T-cell (primary cell): Measurements from ENCODE around the gene C1QTNF8. TPM values are rescaled to one million over a fixed set of nuclear protein-coding genes. Genes with fewer than 3 reads are reported as not detected.

Source experiments
- ATAC-seq, 4 experiments: fragments of 200-7000 bp in 3 of 4; fragments of 150-1000 bp in 1 of 4; cut with Tn5 transposase; replicated peaks in 1 of 4; 1 replicate in 3 of 4; 2 replicates in 1 of 4; pipeline ENCODE4 v1.10.0; 2021; ENCODE audit warnings: moderate library complexity in 3 of 4, mild to moderate bottlenecking in 2 of 4, moderate number of reproducible peaks in 1 of 4
- CTCF ChIA-PET, 2 donors: fragments of 300-600 bp; sonication (Branson Sonifier 250); formaldehyde crosslinking; loops; one replicate each; lab custom pipeline; 2022; ENCODE audit warnings: antibody characterized with exemption in 2 of 2; lab: Charles Lee
- POLR2A ChIA-PET, 2 donors: fragments of 300-600 bp; sonication (Branson Sonifier 250); formaldehyde crosslinking; loops; one replicate each; lab custom pipeline; 2022; ENCODE audit warnings: antibody characterized with exemption in 2 of 2; lab: Charles Lee
- DNase-seq, 35 experiments: peaks; one replicate each; pipeline versions ENCODE4 v3.0.0 to v3.0.0-alpha.2; 2013 to 2023
- H3K27ac ChIP-seq: one replicate; pipeline ENCODE4 v1.5.1; 2013; ENCODE audit warnings: low read length
- H3K27me3 ChIP-seq, 2 experiments: replicated peaks in 1 of 2; 1 replicate in 1 of 2; 2 replicates in 1 of 2; pipeline versions ENCODE4 v1.6.1 to v1.7.0; 2013; ENCODE audit warnings: low read length in 1 of 2, mixed read lengths in 1 of 2; ENCODE audit not compliant: control insufficient read depth in 2 of 2, insufficient read depth in 2 of 2; ENCODE audit errors: extremely low read depth in 1 of 2
- H3K36me3 ChIP-seq, 2 donors: 1 replicate in 1 of 2; 2 replicates in 1 of 2; pipeline versions ENCODE4 v1.6.1 to v1.7.0; 2013; ENCODE audit warnings: low read length in 1 of 2; ENCODE audit not compliant: control insufficient read depth in 2 of 2, insufficient read depth in 1 of 2; ENCODE audit errors: extremely low read depth in 1 of 2
- H3K4me1 ChIP-seq, 2 experiments: 1 replicate in 1 of 2; 2 replicates in 1 of 2; pipeline versions ENCODE4 v1.6.1 to v1.7.0; 2013; ENCODE audit warnings: low read length in 2 of 2, mixed read lengths in 1 of 2; ENCODE audit not compliant: insufficient read depth in 2 of 2, control insufficient read depth in 1 of 2; ENCODE audit errors: extremely low read depth in 1 of 2
- H3K4me3 ChIP-seq, 2 donors: 1 replicate in 1 of 2; 2 replicates in 1 of 2; pipeline versions ENCODE4 v1.5.1 to v1.7.0; 2013; ENCODE audit warnings: mild to moderate bottlenecking in 2 of 2, low read length in 1 of 2, moderate library complexity in 1 of 2; ENCODE audit not compliant: control insufficient read depth in 1 of 2; ENCODE audit errors: extremely low read depth in 1 of 2
- H3K9me3 ChIP-seq: 2 replicates; pipeline ENCODE4 v1.7.0; 2013
- H3K27ac Mint-ChIP-seq, 2 donors: one replicate each; pipeline ENCODE4 v1.8.0; 2020 to 2021; ENCODE audit warnings: mild to moderate bottlenecking in 2 of 2, mixed read lengths in 2 of 2
- H3K27me3 Mint-ChIP-seq, 2 donors: one replicate each; pipeline ENCODE4 v1.8.0; 2021 to 2022; ENCODE audit warnings: mixed read lengths in 2 of 2
- H3K36me3 Mint-ChIP-seq: one replicate; pipeline ENCODE4 v1.8.0; 2021; ENCODE audit warnings: mixed read lengths
- H3K4me1 Mint-ChIP-seq, 3 donors: one replicate each; pipeline ENCODE4 v1.8.0; 2020 to 2022; ENCODE audit warnings: mixed read lengths in 3 of 3, mild to moderate bottlenecking in 1 of 3
- H3K4me3 Mint-ChIP-seq, 3 donors: one replicate each; pipeline ENCODE4 v1.8.0; 2020 to 2022; ENCODE audit warnings: mild to moderate bottlenecking in 3 of 3, mixed read lengths in 3 of 3, moderate library complexity in 3 of 3
- H3K9me3 Mint-ChIP-seq, 3 donors: one replicate each; pipeline ENCODE4 v1.8.0; 2020 to 2022; ENCODE audit warnings: mixed read lengths in 3 of 3
- WGBS: methylation state at CpG from one replicate; pipeline ENCODE4 v1.1.5; 2013; ENCODE audit warnings: missing lambda C conversion rate; ENCODE audit not compliant: insufficient coverage; 5-methylcytosine and 5-hydroxymethylcytosine counted together
- total RNA-seq, 35 experiments: library from RNA in 6 of 35; stranded (reverse) in 6 of 35; fragments of 120-200 nt in 1 of 35; gene quantifications; one replicate each; pipeline versions ENCODE4 v1.2.1 to v1.2.4 and lab custom pipeline; 2013 to 2026

C1QTNF8 gene
- total RNA-seq, 5 donors from 2014 or later (not counting 1 experiment from before 2014, with no cell fraction given) = not detected

DNA sequence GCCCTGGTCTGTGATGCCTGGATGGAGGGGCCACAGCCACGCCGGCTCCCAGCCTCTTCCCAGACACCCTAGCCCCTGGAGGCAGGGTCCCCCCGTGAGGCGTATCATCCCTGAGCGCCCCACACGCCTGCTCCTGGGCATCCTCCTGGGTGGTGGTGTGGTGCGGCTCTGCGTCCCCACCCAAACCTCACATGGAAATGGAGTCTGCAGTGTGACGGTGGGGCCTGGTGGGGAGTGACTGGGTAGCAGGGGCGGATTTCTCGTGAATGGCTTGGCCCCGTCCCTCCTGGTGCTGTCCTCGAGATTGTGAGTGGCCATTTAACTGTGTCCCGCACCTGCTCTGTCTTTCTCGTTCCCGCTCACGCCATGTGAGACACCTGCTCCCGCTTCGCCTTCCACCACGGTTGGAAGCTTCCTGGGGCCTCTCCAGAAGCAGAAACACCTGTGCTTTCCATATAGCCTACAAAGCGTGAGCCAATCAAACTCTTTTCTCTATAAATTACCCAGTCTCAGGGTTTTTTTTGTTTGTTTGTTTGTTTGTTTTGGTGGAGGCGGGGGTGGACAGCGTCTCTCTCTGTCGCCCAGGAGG lies 29.4 kb downstream of the C1QTNF8 start:
- ChIA-PET POLR2A (no interaction called here), CTCF (no interaction called here)
- H3K27ac Mint-ChIP-seq = no peak overlapping the region
- H3K27ac ChIP-seq = no peak overlapping the region
- H3K27me3 Mint-ChIP-seq = peaks cover 19 to 60% of the 10 kb centered on the region in 2 donors
- H3K36me3 ChIP-seq = no peaks in the 10 kb centered on the region
- no peak for DNase-seq
- peaks cover 0 to 96% of the 10 kb centered on the region in 2 experiments for H3K27me3 ChIP-seq
- peaks cover 0 to 8% (median 2%) of the 10 kb centered on the region in 3 donors for H3K4me1 Mint-ChIP-seq
- no peak overlapping the region for H3K4me3 Mint-ChIP-seq
- peaks cover 0 to 3% of the 10 kb centered on the region in 2 experiments for H3K4me1 ChIP-seq
- H3K4me3 ChIP-seq = no peak overlapping the region
- H3K36me3 Mint-ChIP-seq = no peaks in the 10 kb centered on the region
- WGBS = 64% methylated on average over 14 of the region's 24 CpGs
- H3K9me3 Mint-ChIP-seq = no peaks in the 10 kb centered on the region
- H3K9me3 ChIP-seq = no peaks in the 10 kb centered on the region
- no peak for ATAC-seq

DNA sequence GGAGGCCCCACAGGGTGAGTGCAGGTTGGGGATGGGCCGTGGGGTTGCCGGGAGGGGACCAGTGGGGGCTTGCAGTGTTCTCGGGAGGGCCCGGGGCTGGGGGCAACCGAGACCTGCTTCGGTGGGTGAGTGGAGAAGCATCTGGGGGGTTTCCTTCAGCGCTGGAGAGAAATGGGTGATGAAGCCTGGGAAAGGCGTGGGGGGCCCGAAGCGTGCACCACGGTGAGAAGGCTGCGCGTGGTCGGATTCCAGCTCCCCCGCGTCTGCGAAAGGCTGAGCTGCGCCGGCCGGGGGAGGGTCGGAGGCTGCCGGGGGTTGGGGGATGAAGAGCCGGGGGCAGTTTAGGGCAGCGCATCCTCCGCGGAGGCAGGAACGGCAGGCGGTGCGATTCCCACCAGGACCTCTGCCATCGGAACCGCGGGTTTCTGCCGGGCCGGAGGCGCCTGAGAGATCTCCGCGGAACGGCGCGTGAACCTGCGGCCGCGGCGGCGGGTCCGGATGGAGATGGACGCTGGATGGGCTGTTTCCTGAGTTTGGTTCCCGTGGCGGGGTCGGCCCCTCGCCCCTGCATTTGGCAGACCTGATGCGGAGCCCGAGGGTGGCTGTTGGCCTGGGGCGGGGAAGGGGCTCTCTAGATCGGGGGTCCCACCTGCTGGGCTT lies 30.4 kb downstream of the C1QTNF8 start:
- Mint-ChIP-seq H3K4me3 (no peak overlapping the region), H3K9me3 (no peaks in the 10 kb centered on the region)

DNA sequence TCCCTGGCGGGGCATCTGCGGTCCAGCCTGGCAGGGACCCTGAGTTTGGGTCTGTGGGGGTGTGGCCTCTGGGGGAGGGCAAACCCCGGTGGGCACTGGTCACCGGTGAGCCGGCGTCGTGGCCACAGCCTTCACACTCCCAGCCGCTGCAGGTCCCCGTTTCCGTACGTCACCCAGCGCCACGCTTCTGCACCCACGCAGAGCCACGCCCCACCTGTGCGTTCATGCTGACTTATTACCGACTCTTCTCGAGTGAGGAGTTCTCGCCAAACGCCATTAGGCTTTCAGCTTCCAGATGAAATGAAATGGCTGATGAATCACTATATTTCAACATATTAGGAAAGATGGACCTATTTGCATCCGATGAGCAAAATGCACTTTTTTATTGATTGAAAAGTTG lies 32.3 kb downstream of the C1QTNF8 start:
- ChIA-PET POLR2A (no interaction called here), CTCF (no interaction called here)
- H3K4me3 Mint-ChIP-seq = no peak overlapping the region
- peaks cover 0 to 68% of the 10 kb centered on the region in 2 experiments for H3K27me3 ChIP-seq
- H3K4me3 ChIP-seq = no peak overlapping the region
- no peaks in the 10 kb centered on the region for H3K36me3 Mint-ChIP-seq
- H3K36me3 ChIP-seq = no peaks in the 10 kb centered on the region
- H3K27me3 Mint-ChIP-seq = peaks cover 17 to 45% of the 10 kb centered on the region in 2 donors
- peaks cover 0 to 8% (median 5%) of the 10 kb centered on the region in 3 donors for H3K4me1 Mint-ChIP-seq
- ATAC-seq (no peak), DNase-seq (no peak)
- no peak overlapping the region for H3K27ac Mint-ChIP-seq
- H3K9me3 ChIP-seq = no peaks in the 10 kb centered on the region
- H3K27ac ChIP-seq = no peak overlapping the region
- H3K4me1 ChIP-seq = peaks cover 0 to 3% of the 10 kb centered on the region in 2 experiments
- WGBS = 83% methylated on average over 13 of the region's 21 CpGs
- H3K9me3 Mint-ChIP-seq = peaks cover 0 to 5% (median 4%) of the 10 kb centered on the region in 3 donors

More for the DNA sequence above, 30.4 kb downstream of the C1QTNF8 start:
- peaks cover 17 to 57% of the 10 kb centered on the region in 2 donors for H3K27me3 Mint-ChIP-seq
- Histone ChIP-seq H3K27ac (no peak overlapping the region), H3K36me3 (no peaks in the 10 kb centered on the region), H3K4me1 (peaks cover 0 to 3% of the 10 kb centered on the region in 2 experiments), H3K4me3 (no peak overlapping the region), H3K27me3 (peaks cover 0 to 87% of the 10 kb centered on the region in 2 experiments), H3K9me3 (no peaks in the 10 kb centered on the region)
- 35% methylated on average over 48 of the region's 55 CpGs for WGBS
- POLR2A ChIA-PET = no interaction called here
- CTCF ChIA-PET = no interaction called here
- no peak overlapping the region for H3K27ac Mint-ChIP-seq
- DNase-seq = no peak
- no peak for ATAC-seq
- no peaks in the 10 kb centered on the region for H3K36me3 Mint-ChIP-seq
- H3K4me1 Mint-ChIP-seq = peaks cover 0 to 8% (median 2%) of the 10 kb centered on the region in 3 donors

DNA sequence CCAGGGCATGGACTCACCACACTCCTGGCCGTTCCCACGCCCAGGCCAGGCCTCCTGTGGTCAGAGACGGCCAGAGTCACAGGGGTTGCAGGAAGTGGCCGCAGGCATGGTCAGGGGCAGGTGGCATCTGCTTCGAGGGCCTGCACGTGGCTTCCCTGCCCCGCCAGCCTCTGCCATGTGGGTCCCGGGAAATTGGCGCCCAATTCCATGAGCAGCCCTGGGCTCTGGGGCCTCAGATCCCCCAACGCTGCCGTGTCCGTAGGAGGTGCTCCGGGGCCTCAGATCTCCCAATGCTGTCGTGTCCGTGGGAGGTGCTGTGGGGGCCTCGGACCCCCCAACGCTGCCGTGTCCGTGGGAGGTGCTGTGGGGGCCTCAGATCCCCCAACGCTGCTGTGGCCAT lies 33.1 kb downstream of the C1QTNF8 start:
- DNase-seq (no peak), ATAC-seq (no peak)
- Mint-ChIP-seq H3K4me3 (no peak overlapping the region), H3K27ac (no peak overlapping the region), H3K9me3 (peaks cover 0 to 5% (median 4%) of the 10 kb centered on the region in 3 donors), H3K4me1 (peaks cover 0 to 7% (median 5%) of the 10 kb centered on the region in 3 donors), H3K27me3 (peaks cover 17 to 41% of the 10 kb centered on the region in 2 donors), H3K36me3 (no peaks in the 10 kb centered on the region)
- Histone ChIP-seq H3K27me3 (peaks cover 0 to 66% of the 10 kb centered on the region in 2 experiments), H3K36me3 (no peaks in the 10 kb centered on the region), H3K27ac (no peak overlapping the region), H3K9me3 (no peaks in the 10 kb centered on the region), H3K4me3 (no peak overlapping the region), H3K4me1 (peaks cover 0 to 3% of the 10 kb centered on the region in 2 experiments)
- CTCF ChIA-PET = no interaction called here
- POLR2A ChIA-PET = no interaction called here
- WGBS = 68% methylated on average over 19 of the region's 20 CpGs

DNA sequence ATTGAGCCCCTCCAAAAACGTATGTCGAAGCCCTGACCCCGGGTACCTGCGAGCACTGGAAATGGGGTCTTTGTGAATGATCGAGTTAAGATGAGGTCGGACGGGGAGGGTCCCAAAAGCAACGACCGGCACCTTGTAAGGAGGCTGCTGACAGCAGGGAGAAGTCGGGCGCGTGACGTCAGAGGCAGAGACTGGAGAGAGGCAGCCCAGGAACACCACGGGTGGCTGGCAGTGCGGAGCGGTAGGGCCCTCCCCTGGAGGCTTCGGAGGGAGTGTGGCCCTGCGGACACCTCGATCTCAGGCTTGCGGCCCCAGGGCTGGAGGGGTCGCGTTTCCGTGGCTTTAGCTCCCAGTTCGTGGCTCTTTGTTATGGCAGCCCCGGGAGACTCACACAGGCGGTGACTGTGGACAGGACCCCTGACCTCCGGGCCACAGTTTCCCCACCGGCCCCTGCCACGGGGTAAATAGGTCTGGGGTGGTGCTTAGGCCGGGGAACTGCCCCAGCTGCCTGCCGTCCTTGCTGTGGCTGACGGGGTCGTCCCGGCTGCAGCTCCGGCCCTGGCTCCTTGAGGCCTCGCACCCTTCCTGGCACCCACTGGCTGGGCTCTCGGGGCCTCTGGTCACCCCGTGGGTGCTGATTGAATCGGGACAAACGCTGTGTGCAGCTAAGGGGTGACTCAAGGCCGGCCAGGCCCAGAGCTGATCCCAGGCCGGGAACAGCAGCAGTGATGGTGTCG lies 34.1 kb downstream of the C1QTNF8 start:
- Histone ChIP-seq H3K4me1 (peaks cover 0 to 7% of the 10 kb centered on the region in 2 experiments), H3K27me3 (peaks cover 0 to 66% of the 10 kb centered on the region in 2 experiments), H3K36me3 (no peaks in the 10 kb centered on the region), H3K9me3 (no peaks in the 10 kb centered on the region), H3K27ac (no peak overlapping the region), H3K4me3 (no peak overlapping the region)
- peaks cover 10 to 31% of the 10 kb centered on the region in 2 donors for H3K27me3 Mint-ChIP-seq
- peaks cover 0 to 3% (median 0%) of the 10 kb centered on the region in 3 donors for H3K4me1 Mint-ChIP-seq
- no peak overlapping the region for H3K4me3 Mint-ChIP-seq
- no peak for DNase-seq
- no peak overlapping the region for H3K27ac Mint-ChIP-seq
- peaks cover 0 to 5% (median 4%) of the 10 kb centered on the region in 3 donors for H3K9me3 Mint-ChIP-seq
- ChIA-PET POLR2A (no interaction called here), CTCF (no interaction called here)
- H3K36me3 Mint-ChIP-seq = no peaks in the 10 kb centered on the region
- 89% methylated on average over 33 of the region's 43 CpGs for WGBS
- no peak for ATAC-seq
